Measurements from ENCODE around the gene MYBPC1.

Gene MYBPC1

DNA sequence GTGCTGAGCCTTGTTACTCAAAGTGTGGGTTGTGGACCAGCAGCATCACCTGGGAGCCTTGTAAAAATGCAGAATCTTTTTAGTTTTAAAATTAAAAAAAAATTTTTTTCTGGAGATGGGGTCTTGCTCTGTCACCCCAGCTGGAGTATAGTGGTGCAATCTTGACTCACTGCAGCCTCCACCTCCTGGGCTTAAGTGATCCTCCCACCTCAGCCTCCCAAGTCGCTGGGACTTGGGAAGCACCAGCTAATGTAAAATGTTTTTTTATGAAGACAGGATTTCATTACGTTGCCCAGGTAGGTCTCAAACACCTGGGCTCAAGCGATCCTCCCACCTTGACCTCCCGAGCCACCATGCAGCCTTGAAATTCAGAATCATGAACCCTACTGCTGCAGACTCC, 14.4 kb downstream of the MYBPC1 start:
- H3K4me3 ChIP-seq (replicated peaks; ENCODE audit: low read depth, low read length), result no peak overlapping the region
- TF ChIP-seq, protein P1, sequence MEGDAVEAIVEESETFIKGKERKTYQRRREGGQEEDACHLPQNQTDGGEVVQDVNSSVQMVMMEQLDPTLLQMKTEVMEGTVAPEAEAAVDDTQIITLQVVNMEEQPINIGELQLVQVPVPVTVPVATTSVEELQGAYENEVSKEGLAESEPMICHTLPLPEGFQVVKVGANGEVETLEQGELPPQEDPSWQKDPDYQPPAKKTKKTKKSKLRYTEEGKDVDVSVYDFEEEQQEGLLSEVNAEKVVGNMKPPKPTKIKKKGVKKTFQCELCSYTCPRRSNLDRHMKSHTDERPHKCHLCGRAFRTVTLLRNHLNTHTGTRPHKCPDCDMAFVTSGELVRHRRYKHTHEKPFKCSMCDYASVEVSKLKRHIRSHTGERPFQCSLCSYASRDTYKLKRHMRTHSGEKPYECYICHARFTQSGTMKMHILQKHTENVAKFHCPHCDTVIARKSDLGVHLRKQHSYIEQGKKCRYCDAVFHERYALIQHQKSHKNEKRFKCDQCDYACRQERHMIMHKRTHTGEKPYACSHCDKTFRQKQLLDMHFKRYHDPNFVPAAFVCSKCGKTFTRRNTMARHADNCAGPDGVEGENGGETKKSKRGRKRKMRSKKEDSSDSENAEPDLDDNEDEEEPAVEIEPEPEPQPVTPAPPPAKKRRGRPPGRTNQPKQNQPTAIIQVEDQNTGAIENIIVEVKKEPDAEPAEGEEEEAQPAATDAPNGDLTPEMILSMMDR (IDR thresholded peaks at IDR 0.05; ENCODE audit: low read length, missing control alignments), result no peak
- DNase-seq (ENCODE audit: low read depth), result no peak

GRCh38 chr12:101612160-101612916, 17.6 kb downstream of the MYBPC1 start:
- TF ChIP-seq, protein P1 (IDR thresholded peaks at IDR 0.05; ENCODE audit: low read length, missing control alignments), result no peak
- H3K4me3 ChIP-seq (replicated peaks; ENCODE audit: low read depth, low read length), result no peak overlapping the region
- no peak for DNase-seq (ENCODE audit: low read depth)

GRCh38 chr12:101616027-101616494, 21.3 kb downstream of the MYBPC1 start:
- TF ChIP-seq, protein P1 (IDR thresholded peaks at IDR 0.05; ENCODE audit: low read length, missing control alignments), result no peak
- peak; percentile 20 for DNase-seq (ENCODE audit: low read depth)
- H3K4me3 ChIP-seq (replicated peaks; ENCODE audit: low read depth, low read length), result no peak overlapping the region

GRCh38 chr12:101619026-101619786, 24.4 kb downstream of the MYBPC1 start:
- TF ChIP-seq, protein P1 (IDR thresholded peaks at IDR 0.05; ENCODE audit: low read length, missing control alignments), result no peak
- no peak overlapping the region for H3K4me3 ChIP-seq (replicated peaks; ENCODE audit: low read depth, low read length)
- DNase-seq (ENCODE audit: low read depth), result no peak

GRCh38 chr12:101619858-101620761, 25.3 kb downstream of the MYBPC1 start:
- TF ChIP-seq, protein P1 (IDR thresholded peaks at IDR 0.05; ENCODE audit: low read length, missing control alignments), result no peak
- no peak overlapping the region for H3K4me3 ChIP-seq (replicated peaks; ENCODE audit: low read depth, low read length)

GRCh38 chr12:101620762-101621133, 26.0 kb downstream of the MYBPC1 start:
- DNase-seq (ENCODE audit: low read depth), result no peak
- H3K4me3 ChIP-seq (replicated peaks; ENCODE audit: low read depth, low read length), result no peak overlapping the region
- TF ChIP-seq, protein P1 (IDR thresholded peaks at IDR 0.05; ENCODE audit: low read length, missing control alignments), result no peak

More at GRCh38 chr12:101619858-101620761, 25.3 kb downstream of the MYBPC1 start:
- no peak for DNase-seq (ENCODE audit: low read depth)

All from fibroblast of pulmonary artery (primary cell).